Choroid plexus epithelial cell (primary cell): ENCODE data around the gene ARRB2.

Experiments used
- DNase-seq: peaks from one replicate; pipeline ENCODE4 v3.0.0-alpha.2; 2010; ENCODE audit warnings: low read depth
- H3K4me3 ChIP-seq: 2 replicates; pipeline ENCODE4 v1.5.1; 2011; ENCODE audit warnings: low read depth, mild to moderate bottlenecking, control low read depth, low read length, moderate library complexity
- TF ChIP-seq, protein P1 (sequence below): conservative IDR thresholded peaks from 2 replicates; pipeline ENCODE4 v1.5.1; 2011; ENCODE audit warnings: low read depth, mild to moderate bottlenecking, control low read depth, inconsistent platforms, low read length, moderate library complexity

The ARRB2 gene

DNA sequence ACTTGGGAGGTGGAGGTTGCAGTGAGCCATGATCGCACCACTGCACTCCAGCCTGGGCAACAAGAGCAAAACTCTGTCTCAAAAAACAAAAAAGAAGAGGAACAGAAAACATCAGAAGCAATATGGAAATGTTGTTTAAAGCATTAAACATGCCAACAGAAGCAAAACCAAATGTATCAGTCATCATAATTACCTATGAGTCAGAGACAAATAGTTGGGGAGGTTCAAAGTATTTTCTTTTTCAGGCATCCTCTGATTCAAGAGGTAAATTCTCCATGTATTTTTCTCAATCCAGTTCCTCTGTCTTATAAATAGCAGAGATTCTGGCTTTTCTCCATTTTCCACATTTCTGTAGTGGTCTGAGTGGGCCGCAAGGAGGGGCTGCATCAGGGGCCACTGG, 59.2 kb downstream of the ARRB2 start:
- no peak for DNase-seq
- TF ChIP-seq, protein P1, sequence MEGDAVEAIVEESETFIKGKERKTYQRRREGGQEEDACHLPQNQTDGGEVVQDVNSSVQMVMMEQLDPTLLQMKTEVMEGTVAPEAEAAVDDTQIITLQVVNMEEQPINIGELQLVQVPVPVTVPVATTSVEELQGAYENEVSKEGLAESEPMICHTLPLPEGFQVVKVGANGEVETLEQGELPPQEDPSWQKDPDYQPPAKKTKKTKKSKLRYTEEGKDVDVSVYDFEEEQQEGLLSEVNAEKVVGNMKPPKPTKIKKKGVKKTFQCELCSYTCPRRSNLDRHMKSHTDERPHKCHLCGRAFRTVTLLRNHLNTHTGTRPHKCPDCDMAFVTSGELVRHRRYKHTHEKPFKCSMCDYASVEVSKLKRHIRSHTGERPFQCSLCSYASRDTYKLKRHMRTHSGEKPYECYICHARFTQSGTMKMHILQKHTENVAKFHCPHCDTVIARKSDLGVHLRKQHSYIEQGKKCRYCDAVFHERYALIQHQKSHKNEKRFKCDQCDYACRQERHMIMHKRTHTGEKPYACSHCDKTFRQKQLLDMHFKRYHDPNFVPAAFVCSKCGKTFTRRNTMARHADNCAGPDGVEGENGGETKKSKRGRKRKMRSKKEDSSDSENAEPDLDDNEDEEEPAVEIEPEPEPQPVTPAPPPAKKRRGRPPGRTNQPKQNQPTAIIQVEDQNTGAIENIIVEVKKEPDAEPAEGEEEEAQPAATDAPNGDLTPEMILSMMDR = no peak
- no peak overlapping the region for H3K4me3 ChIP-seq
